Measurements from ENCODE around the gene ADGRG4.

GRCh38 chrX:136318156-136318555 is 17.4 kb downstream of the ADGRG4 start:
- TF ChIP-seq POLR2A (IDR thresholded peaks at IDR 0.05): no peak
- no peak for TF ChIP-seq CTCF (IDR thresholded peaks at IDR 0.05)

Data from heart left ventricle (tissue), 13 donors.